CD4-positive, alpha-beta T cell (primary cell): ENCODE data around the gene ARHGDIB. TPM values are rescaled to one million over a fixed set of nuclear protein-coding genes. Genes with fewer than 3 reads are reported as not detected.

Experiments used
- ATAC-seq: fragments of 200-7000 bp; cut with Tn5 transposase; one replicate; pipeline ENCODE4 v1.10.0; 2022; ENCODE audit warnings: mild to moderate bottlenecking; ENCODE audit not compliant: poor library complexity
- CTCF ChIA-PET: fragments of 350-600 bp; sonication (Branson Sonifier 250); formaldehyde crosslinking; loops from one replicate; lab custom pipeline; 2021; ENCODE audit warnings: antibody characterized with exemption, inconsistent platforms; lab: Charles Lee
- POLR2A ChIA-PET: fragments of 350-600 bp; sonication (Branson Sonifier 250); formaldehyde crosslinking; loops from one replicate; lab custom pipeline; 2021; ENCODE audit warnings: antibody characterized with exemption, inconsistent platforms; lab: Charles Lee
- DNase-seq, 14 experiments: peaks; one replicate each; pipeline ENCODE4 v3.0.0-alpha.2; 2013 to 2020; ENCODE audit warnings: mixed read lengths in 2 of 14
- H3K27ac ChIP-seq, 2 donors: one replicate each; pipeline versions ENCODE4 v1.5.1 to v1.7.0; 2013; ENCODE audit warnings: low read length in 2 of 2, low read depth in 1 of 2, mild to moderate bottlenecking in 1 of 2
- H3K27me3 ChIP-seq, 2 experiments: 1 replicate in 1 of 2; 2 replicates in 1 of 2; pipeline versions ENCODE4 v1.6.1 to v1.7.0; 2013; ENCODE audit warnings: low read length in 2 of 2, control low read depth in 1 of 2, mild to moderate bottlenecking in 1 of 2, moderate library complexity in 1 of 2; ENCODE audit not compliant: insufficient read depth in 2 of 2, control insufficient read depth in 1 of 2
- H3K36me3 ChIP-seq: one replicate; pipeline ENCODE4 v1.6.1; 2013; ENCODE audit warnings: low read length, control low read depth; ENCODE audit not compliant: insufficient read depth
- H3K4me1 ChIP-seq: one replicate; pipeline ENCODE4 v1.6.1; 2013; ENCODE audit warnings: low read length, control low read depth; ENCODE audit not compliant: insufficient read depth
- H3K4me3 ChIP-seq: one replicate; pipeline ENCODE4 v1.5.1; 2013; ENCODE audit warnings: mild to moderate bottlenecking, low read length, moderate library complexity
- H3K9me3 ChIP-seq, 2 experiments: 1 replicate in 1 of 2; 2 replicates in 1 of 2; pipeline versions ENCODE4 v1.6.1 to v1.7.0; 2013; ENCODE audit warnings: low read length in 2 of 2, mild to moderate bottlenecking in 2 of 2, control low read depth in 1 of 2, moderate library complexity in 1 of 2; ENCODE audit not compliant: control insufficient read depth in 1 of 2, insufficient read depth in 1 of 2
- H3K27ac Mint-ChIP-seq: one replicate; pipeline ENCODE4 v1.8.0; 2020; ENCODE audit warnings: mixed read lengths
- H3K27me3 Mint-ChIP-seq: one replicate; pipeline ENCODE4 v1.8.0; 2021; ENCODE audit warnings: mixed read lengths
- H3K36me3 Mint-ChIP-seq: one replicate; pipeline ENCODE4 v1.8.0; 2021; ENCODE audit warnings: low read depth, mixed read lengths
- H3K4me1 Mint-ChIP-seq: one replicate; pipeline ENCODE4 v1.8.0; 2021; ENCODE audit warnings: low read depth, mixed read lengths
- H3K4me3 Mint-ChIP-seq: one replicate; pipeline ENCODE4 v1.8.0; 2020; ENCODE audit warnings: mild to moderate bottlenecking, mixed read lengths
- H3K9me3 Mint-ChIP-seq: one replicate; pipeline ENCODE4 v1.8.0; 2020; ENCODE audit warnings: mixed read lengths
- intact Hi-C, 2 experiments: fragments of 100-400 bp; cut with DNase I in 1 of 2; cut with micrococcal nuclease in 1 of 2; formaldehyde crosslinking; loops; one replicate each; pipeline versions ENCODE4 v1.15.1 to v1.9.0; 2023 to 2025; cut with DNase I, micrococcal nuclease
- total RNA-seq, 174 experiments: library from RNA in 2 of 174; stranded (reverse) in 2 of 174; gene quantifications; one replicate each; pipeline ENCODE4 v1.2.3 and lab custom pipeline; 2021 to 2026
- TF ChIP-seq, protein P1 (sequence below): fragments of 200-600 bp; IDR thresholded peaks from one replicate; pipeline ENCODE4 v1.8.0; 2022; ENCODE audit warnings: antibody characterized with exemption, mild to moderate bottlenecking

The ARHGDIB gene
- total RNA-seq, 2 experiments from 2014 or later = 872 to 942 TPM

DNA sequence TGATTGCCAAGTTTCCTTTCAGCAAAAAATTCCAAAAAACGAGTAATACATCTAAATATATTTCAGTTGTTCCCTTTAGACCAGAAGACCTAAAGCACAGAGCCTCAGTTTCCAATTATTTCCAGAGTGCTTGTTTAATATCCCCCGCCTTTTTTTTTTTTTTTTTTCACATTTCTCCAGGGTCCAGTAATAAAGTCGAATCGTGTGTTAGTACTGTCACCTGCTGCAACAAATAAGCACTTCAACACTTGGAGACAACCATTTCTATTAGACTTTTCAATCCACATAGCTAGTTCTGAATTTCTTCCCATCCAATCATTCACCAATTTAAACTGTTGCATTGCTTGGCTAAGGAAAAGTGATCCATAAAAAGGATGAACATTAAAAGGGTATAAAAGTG is 25.0 kb upstream of the ARHGDIB start:
- Histone ChIP-seq H3K27ac (no peak overlapping the region), H3K4me1 (peaks cover 19% of the 10 kb centered on the region), H3K9me3 (no peaks in the 10 kb centered on the region), H3K4me3 (no peak overlapping the region), H3K36me3 (no peaks in the 10 kb centered on the region), H3K27me3 (no peaks in the 10 kb centered on the region)
- Mint-ChIP-seq H3K4me3 (no peak overlapping the region), H3K36me3 (no peaks in the 10 kb centered on the region), H3K27me3 (no peaks in the 10 kb centered on the region), H3K9me3 (peaks cover 6% of the 10 kb centered on the region), H3K27ac (no peak overlapping the region), H3K4me1 (peaks cover 41% of the 10 kb centered on the region)
- intact Hi-C loops = loop anchor here in 1 of 2 experiments (2.0 kb wide), 1 partner anchor 48 kb away; the partner anchor contains the start of gene ERP27
- TF ChIP-seq, protein P1, sequence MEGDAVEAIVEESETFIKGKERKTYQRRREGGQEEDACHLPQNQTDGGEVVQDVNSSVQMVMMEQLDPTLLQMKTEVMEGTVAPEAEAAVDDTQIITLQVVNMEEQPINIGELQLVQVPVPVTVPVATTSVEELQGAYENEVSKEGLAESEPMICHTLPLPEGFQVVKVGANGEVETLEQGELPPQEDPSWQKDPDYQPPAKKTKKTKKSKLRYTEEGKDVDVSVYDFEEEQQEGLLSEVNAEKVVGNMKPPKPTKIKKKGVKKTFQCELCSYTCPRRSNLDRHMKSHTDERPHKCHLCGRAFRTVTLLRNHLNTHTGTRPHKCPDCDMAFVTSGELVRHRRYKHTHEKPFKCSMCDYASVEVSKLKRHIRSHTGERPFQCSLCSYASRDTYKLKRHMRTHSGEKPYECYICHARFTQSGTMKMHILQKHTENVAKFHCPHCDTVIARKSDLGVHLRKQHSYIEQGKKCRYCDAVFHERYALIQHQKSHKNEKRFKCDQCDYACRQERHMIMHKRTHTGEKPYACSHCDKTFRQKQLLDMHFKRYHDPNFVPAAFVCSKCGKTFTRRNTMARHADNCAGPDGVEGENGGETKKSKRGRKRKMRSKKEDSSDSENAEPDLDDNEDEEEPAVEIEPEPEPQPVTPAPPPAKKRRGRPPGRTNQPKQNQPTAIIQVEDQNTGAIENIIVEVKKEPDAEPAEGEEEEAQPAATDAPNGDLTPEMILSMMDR = peak; percentile 21
- ATAC-seq = no peak
- DNase-seq = peak in 1 of 14 experiments; percentile 30
- ChIA-PET CTCF (interaction anchor here (0.6 to 0.7 kb wide), 2 partner anchors 140 to 484 kb away, joined by 3 read pairs; no protein-coding TSS in a partner anchor), POLR2A (interaction anchor here (0.7 to 1.3 kb wide), 2 partner anchors 26 to 216 kb away, joined by 3 read pairs; a partner anchor contains a TSS)

DNA sequence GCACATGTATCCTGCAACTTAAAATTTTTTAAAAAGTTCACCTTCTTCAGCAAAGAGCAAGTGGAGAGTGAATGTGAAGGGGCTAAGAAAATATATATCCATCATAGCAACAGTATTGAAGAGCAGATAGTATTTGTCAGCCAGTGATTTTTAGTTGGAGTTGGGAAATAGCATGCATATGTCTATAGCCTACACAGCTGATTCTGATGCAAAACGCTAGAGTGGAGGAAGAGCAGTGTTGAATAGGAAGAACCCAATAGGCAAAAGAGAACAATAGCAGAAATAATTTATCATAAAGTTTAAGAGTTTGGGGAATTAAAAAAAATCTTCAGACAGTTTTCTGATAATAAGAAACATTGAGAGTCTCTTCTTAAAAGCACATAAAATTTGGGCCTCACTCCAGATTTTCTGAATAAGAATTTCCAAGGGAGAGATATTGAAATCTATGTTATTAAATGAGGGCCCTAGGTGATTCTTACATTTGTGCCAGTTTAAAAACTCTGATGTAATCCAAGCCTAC is 23.4 kb upstream of the ARHGDIB start:
- intact Hi-C loops = no loop called here
- Mint-ChIP-seq H3K27me3 (no peaks in the 10 kb centered on the region), H3K36me3 (no peaks in the 10 kb centered on the region), H3K4me3 (no peak overlapping the region), H3K27ac (no peak overlapping the region), H3K4me1 (peaks cover 56% of the 10 kb centered on the region), H3K9me3 (no peaks in the 10 kb centered on the region)
- peaks cover 24% of the 10 kb centered on the region for H3K4me1 ChIP-seq
- ChIA-PET CTCF (interaction anchor here (0.6 kb wide), 1 partner anchor 11 kb away, joined by 5 read pairs; no protein-coding TSS in a partner anchor), POLR2A (no interaction called here)
- no peak for ATAC-seq
- DNase-seq = no peak
- no peaks in the 10 kb centered on the region for H3K27me3 ChIP-seq
- TF ChIP-seq, protein P1 = no peak
- H3K4me3 ChIP-seq = no peak overlapping the region
- H3K36me3 ChIP-seq = no peaks in the 10 kb centered on the region
- no peaks in the 10 kb centered on the region for H3K9me3 ChIP-seq
- no peak overlapping the region for H3K27ac ChIP-seq

GRCh38 chr12:14984036-14984435 is 22.6 kb upstream of the ARHGDIB start:
- H3K36me3 Mint-ChIP-seq = no peaks in the 10 kb centered on the region
- H3K27me3 Mint-ChIP-seq = no peaks in the 10 kb centered on the region
- no peak overlapping the region for H3K27ac Mint-ChIP-seq
- H3K9me3 ChIP-seq = no peaks in the 10 kb centered on the region
- H3K4me1 ChIP-seq = peaks cover 24% of the 10 kb centered on the region
- POLR2A ChIA-PET = interaction anchor here (0.6 to 1.0 kb wide), 5 partner anchors 22 to 213 kb away, joined by 3 to 5 read pairs (median 3); no protein-coding TSS in a partner anchor
- ATAC-seq (no peak), DNase-seq (no peak)
- H3K9me3 Mint-ChIP-seq = no peaks in the 10 kb centered on the region
- H3K36me3 ChIP-seq = no peaks in the 10 kb centered on the region
- CTCF ChIA-PET = interaction anchor here (0.8 kb wide), 1 partner anchor 10 kb away, joined by 4 read pairs; no protein-coding TSS in a partner anchor
- intact Hi-C loops = no loop called here
- no peak overlapping the region for H3K4me3 Mint-ChIP-seq
- H3K27ac ChIP-seq = no peak overlapping the region
- H3K4me1 Mint-ChIP-seq = peaks cover 64% of the 10 kb centered on the region
- TF ChIP-seq, protein P1 = no peak
- H3K4me3 ChIP-seq = no peak overlapping the region
- H3K27me3 ChIP-seq = no peaks in the 10 kb centered on the region
